CD4-positive, alpha-beta T cell (primary cell): ENCODE data around the gene PLCL2. TPM values are rescaled to one million over a fixed set of nuclear protein-coding genes. Genes with fewer than 3 reads are reported as not detected.

Source experiments
- ATAC-seq: fragments of 200-7000 bp; cut with Tn5 transposase; one replicate; pipeline ENCODE4 v1.10.0; 2022; ENCODE audit warnings: mild to moderate bottlenecking; ENCODE audit not compliant: poor library complexity
- CTCF ChIA-PET: fragments of 350-600 bp; sonication (Branson Sonifier 250); formaldehyde crosslinking; loops from one replicate; lab custom pipeline; 2021; ENCODE audit warnings: antibody characterized with exemption, inconsistent platforms; lab: Charles Lee
- POLR2A ChIA-PET: fragments of 350-600 bp; sonication (Branson Sonifier 250); formaldehyde crosslinking; loops from one replicate; lab custom pipeline; 2021; ENCODE audit warnings: antibody characterized with exemption, inconsistent platforms; lab: Charles Lee
- DNase-seq, 14 experiments: peaks; one replicate each; pipeline ENCODE4 v3.0.0-alpha.2; 2013 to 2020; ENCODE audit warnings: mixed read lengths in 2 of 14
- H3K27ac ChIP-seq, 2 donors: one replicate each; pipeline versions ENCODE4 v1.5.1 to v1.7.0; 2013; ENCODE audit warnings: low read length in 2 of 2, low read depth in 1 of 2, mild to moderate bottlenecking in 1 of 2
- H3K27me3 ChIP-seq, 2 experiments: 1 replicate in 1 of 2; 2 replicates in 1 of 2; pipeline versions ENCODE4 v1.6.1 to v1.7.0; 2013; ENCODE audit warnings: low read length in 2 of 2, control low read depth in 1 of 2, mild to moderate bottlenecking in 1 of 2, moderate library complexity in 1 of 2; ENCODE audit not compliant: insufficient read depth in 2 of 2, control insufficient read depth in 1 of 2
- H3K36me3 ChIP-seq: one replicate; pipeline ENCODE4 v1.6.1; 2013; ENCODE audit warnings: low read length, control low read depth; ENCODE audit not compliant: insufficient read depth
- H3K4me1 ChIP-seq: one replicate; pipeline ENCODE4 v1.6.1; 2013; ENCODE audit warnings: low read length, control low read depth; ENCODE audit not compliant: insufficient read depth
- H3K4me3 ChIP-seq: one replicate; pipeline ENCODE4 v1.5.1; 2013; ENCODE audit warnings: mild to moderate bottlenecking, low read length, moderate library complexity
- H3K9me3 ChIP-seq, 2 experiments: 1 replicate in 1 of 2; 2 replicates in 1 of 2; pipeline versions ENCODE4 v1.6.1 to v1.7.0; 2013; ENCODE audit warnings: low read length in 2 of 2, mild to moderate bottlenecking in 2 of 2, control low read depth in 1 of 2, moderate library complexity in 1 of 2; ENCODE audit not compliant: control insufficient read depth in 1 of 2, insufficient read depth in 1 of 2
- H3K27ac Mint-ChIP-seq: one replicate; pipeline ENCODE4 v1.8.0; 2020; ENCODE audit warnings: mixed read lengths
- H3K27me3 Mint-ChIP-seq: one replicate; pipeline ENCODE4 v1.8.0; 2021; ENCODE audit warnings: mixed read lengths
- H3K36me3 Mint-ChIP-seq: one replicate; pipeline ENCODE4 v1.8.0; 2021; ENCODE audit warnings: low read depth, mixed read lengths
- H3K4me1 Mint-ChIP-seq: one replicate; pipeline ENCODE4 v1.8.0; 2021; ENCODE audit warnings: low read depth, mixed read lengths
- H3K4me3 Mint-ChIP-seq: one replicate; pipeline ENCODE4 v1.8.0; 2020; ENCODE audit warnings: mild to moderate bottlenecking, mixed read lengths
- H3K9me3 Mint-ChIP-seq: one replicate; pipeline ENCODE4 v1.8.0; 2020; ENCODE audit warnings: mixed read lengths
- CTCF ChIP-seq: fragments of 200-600 bp; IDR thresholded peaks from one replicate; pipeline ENCODE4 v1.8.0; 2022; ENCODE audit warnings: antibody characterized with exemption, mild to moderate bottlenecking
- intact Hi-C, 2 experiments: fragments of 100-400 bp; cut with DNase I in 1 of 2; cut with micrococcal nuclease in 1 of 2; formaldehyde crosslinking; loops; one replicate each; pipeline versions ENCODE4 v1.15.1 to v1.9.0; 2023 to 2025; cut with DNase I, micrococcal nuclease
- total RNA-seq, 174 experiments: library from RNA in 2 of 174; stranded (reverse) in 2 of 174; gene quantifications; one replicate each; pipeline ENCODE4 v1.2.3 and lab custom pipeline; 2021 to 2026

Gene PLCL2
- total RNA-seq, 2 experiments from 2014 or later = 35.1 to 36.3 TPM

- H3K4me3 Mint-ChIP-seq = peak overlapping the region; percentile 88
- Histone ChIP-seq H3K4me1 (peaks cover 59% of the 10 kb centered on the region), H3K36me3 (no peaks in the 10 kb centered on the region), H3K27me3 (no peaks in the 10 kb centered on the region), H3K9me3 (no peaks in the 10 kb centered on the region), H3K27ac (peak overlapping the region; percentile 68 to 92), H3K4me3 (peak overlapping the region; percentile 50)
- intact Hi-C loops = loop anchor here in 1 of 2 experiments (10.0 kb wide), 1 partner anchor 576 kb away; the partner anchor contains the start of genes DPH3 and OXNAD1
- TF ChIP-seq CTCF = no peak
- no peaks in the 10 kb centered on the region for H3K27me3 Mint-ChIP-seq
- ATAC-seq (no peak), DNase-seq (peak in 3 of 14 experiments; percentile 31 to 40 (median 36))
- POLR2A ChIA-PET = interaction anchor here (0.5 to 4.4 kb wide), 18 partner anchors 8 to 576 kb away, joined by 3 to 137 read pairs (median 4); partner anchors contain the start of genes DPH3, OXNAD1 and PLCL2
- H3K4me1 Mint-ChIP-seq = peaks cover 93% of the 10 kb centered on the region
- no peaks in the 10 kb centered on the region for H3K9me3 Mint-ChIP-seq
- CTCF ChIA-PET = interaction anchor here (0.7 to 2.0 kb wide), 4 partner anchors 8 to 162 kb away, joined by 3 to 15 read pairs (median 4); partner anchors contain the start of gene PLCL2
- H3K27ac Mint-ChIP-seq = peak overlapping the region; percentile 97
- H3K36me3 Mint-ChIP-seq = no peaks in the 10 kb centered on the region
These were observed 43.6 kb upstream of the PLCL2 start for GRCh38 chr3:16841041-16841753.

- Mint-ChIP-seq H3K4me1 (peaks cover 94% of the 10 kb centered on the region), H3K9me3 (no peaks in the 10 kb centered on the region), H3K27ac (peak overlapping the region; percentile 97), H3K4me3 (peak overlapping the region; percentile 88), H3K27me3 (no peaks in the 10 kb centered on the region), H3K36me3 (no peaks in the 10 kb centered on the region)
- intact Hi-C loops = loop anchor here in 1 of 2 experiments (1.0 to 10.0 kb wide), 2 partner anchors 42 to 577 kb away; partner anchors contain the start of genes DPH3, OXNAD1 and PLCL2
- H3K4me1 ChIP-seq = peaks cover 65% of the 10 kb centered on the region
- POLR2A ChIA-PET = interaction anchor here (0.5 to 4.4 kb wide), 25 partner anchors 9 to 577 kb away, joined by 3 to 137 read pairs (median 4); partner anchors contain the start of genes DPH3, OXNAD1 and PLCL2
- H3K27me3 ChIP-seq = no peaks in the 10 kb centered on the region
- no peak for TF ChIP-seq CTCF
- H3K4me3 ChIP-seq = peak overlapping the region; percentile 50
- H3K36me3 ChIP-seq = no peaks in the 10 kb centered on the region
- peak; percentile 28 for ATAC-seq
- CTCF ChIA-PET = interaction anchor here (0.8 to 2.0 kb wide), 5 partner anchors 7 to 55 kb away, joined by 3 to 15 read pairs (median 3); partner anchors contain the start of gene PLCL2
- DNase-seq = peak in 11 of 14 experiments; percentile 11 to 80 (median 34)
- H3K27ac ChIP-seq = peak overlapping the region; percentile 68 to 92
- H3K9me3 ChIP-seq = no peaks in the 10 kb centered on the region
These were observed 42.9 kb upstream of the PLCL2 start for GRCh38 chr3:16841904-16842271.
